GM19043 (cell line): Measurements from ENCODE around the gene SIAH2.

Experiments used
- ATAC-seq: cut with Tn5 transposase; IDR thresholded peaks from one replicate; pipeline ENCODE4 v1.9.1; 2021; ENCODE audit warnings: low read depth; ENCODE audit not compliant: unreplicated experiment

Gene SIAH2

GRCh38 chr3:150775001-150775599, 12.1 kb upstream of the SIAH2 start:
- ATAC-seq: no peak

- no peak for ATAC-seq
Observed at GRCh38 chr3:150773616-150774192, 10.7 kb upstream of the SIAH2 start.

- no peak for ATAC-seq
Observed at GRCh38 chr3:150771600-150771999, 8.6 kb upstream of the SIAH2 start.

GRCh38 chr3:150770681-150771080, 7.7 kb upstream of the SIAH2 start:
- no peak for ATAC-seq

- no peak for ATAC-seq
Observed at GRCh38 chr3:150766742-150767141, 3.8 kb upstream of the SIAH2 start.

DNA sequence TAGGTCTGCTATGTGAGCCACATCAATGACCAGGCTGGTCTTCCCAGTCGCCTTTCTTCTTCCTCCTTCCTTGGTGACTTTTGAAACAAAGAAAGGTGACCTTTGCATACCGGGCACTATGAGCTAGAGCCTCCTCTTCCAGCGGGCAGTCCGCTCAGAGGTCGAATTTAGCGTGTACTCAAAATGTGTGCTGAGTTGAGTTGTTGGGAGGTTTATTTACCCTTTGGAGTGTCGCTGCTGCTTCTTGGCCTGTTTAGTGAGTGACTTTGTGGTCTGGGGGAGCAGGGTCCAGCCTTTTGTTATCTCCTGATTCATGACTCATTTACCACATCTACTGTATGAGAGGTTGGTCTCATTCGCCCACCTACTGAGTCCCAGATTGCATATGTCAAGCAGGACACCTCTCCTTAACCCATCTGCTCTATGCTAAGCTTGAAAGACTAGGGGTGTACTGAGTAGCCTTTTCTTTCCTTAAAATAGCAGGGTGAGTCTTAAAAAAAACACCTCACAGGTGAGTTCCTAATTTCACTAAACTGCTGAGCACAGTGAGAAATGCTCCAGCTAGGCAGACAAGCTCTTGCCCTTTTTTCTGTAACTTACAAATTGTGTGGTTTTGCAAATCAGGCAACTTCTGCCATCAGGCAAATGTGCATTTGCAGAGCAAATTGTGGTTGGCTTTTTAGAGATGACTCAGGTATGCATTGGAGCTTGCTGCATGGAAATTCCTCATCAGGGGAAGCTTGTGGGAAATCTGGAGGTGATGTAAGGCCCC, 3.2 kb upstream of the SIAH2 start:
- peak; percentile 13 for ATAC-seq

DNA sequence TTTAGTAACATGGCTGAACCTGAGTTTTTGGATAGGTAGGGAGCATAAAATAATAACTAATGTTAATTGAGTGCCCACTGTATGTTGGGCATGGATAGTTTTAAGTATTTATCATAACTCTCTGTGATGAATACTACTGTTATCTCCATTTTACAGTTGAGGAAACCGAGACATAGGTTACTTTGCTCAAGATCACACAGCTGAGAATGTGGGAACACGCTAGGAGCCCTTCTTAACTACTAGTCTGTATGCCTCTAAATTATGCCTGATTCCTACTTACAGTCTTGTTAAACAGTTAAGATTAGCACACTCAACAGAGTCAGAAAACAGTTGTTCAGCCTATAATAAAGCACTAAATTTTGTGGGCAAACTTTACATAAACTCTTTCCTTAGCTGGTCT, 2.0 kb upstream of the SIAH2 start:
- no peak for ATAC-seq

DNA sequence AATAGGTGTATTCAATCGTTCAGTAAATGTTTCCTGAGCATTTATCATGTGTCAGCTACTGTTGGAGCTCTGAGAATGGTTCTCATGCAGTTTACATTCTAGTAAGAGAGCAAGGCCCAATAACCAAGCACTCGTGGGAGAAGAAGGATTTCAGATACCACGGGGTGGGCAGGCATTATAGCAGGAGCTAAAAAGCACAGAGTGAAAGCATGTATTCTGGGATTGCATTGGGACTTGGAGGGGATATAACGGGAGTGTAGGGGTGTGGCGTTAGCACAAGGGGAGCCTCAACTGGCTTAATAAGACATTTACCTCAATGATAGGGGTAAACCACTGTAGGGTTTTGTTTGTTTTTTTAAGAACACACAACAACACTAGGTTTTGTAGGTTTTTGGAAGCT, 1.6 kb upstream of the SIAH2 start:
- ATAC-seq: no peak

DNA sequence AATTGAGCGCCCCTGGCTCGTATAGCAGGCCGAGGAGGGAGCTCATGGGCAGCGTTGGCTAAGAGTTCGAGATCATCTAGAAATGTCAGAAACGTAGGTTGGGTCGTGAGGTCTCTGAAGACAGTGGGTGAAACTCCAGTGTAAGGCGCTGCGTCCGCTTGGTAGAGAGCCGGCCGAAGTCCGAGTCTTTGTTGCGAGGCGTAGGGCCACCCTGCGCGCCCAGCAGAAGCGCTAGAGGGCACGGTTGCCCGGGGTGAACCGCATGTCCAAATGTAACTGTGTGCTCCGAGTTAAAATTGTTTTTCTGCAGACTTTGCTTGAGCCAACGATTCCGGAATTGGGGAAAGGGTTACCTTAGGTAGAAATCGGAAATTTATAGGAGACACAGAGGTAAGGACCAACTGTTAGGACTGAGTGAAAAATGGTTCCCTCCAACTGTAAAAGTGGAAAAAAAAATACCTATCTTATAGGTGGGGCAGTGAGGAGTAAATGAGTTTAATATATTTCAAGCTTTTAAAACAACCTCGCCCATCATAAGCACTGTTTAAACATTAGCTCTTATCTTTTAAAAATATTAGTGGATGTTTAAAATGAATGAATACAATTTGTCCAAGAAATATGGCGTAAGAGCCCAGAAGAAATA, 993 bp upstream of the SIAH2 start:
- peak; percentile 9 for ATAC-seq

GRCh38 chr3:150762662-150763121, 277 bp downstream of the SIAH2 start:
- peak; percentile 0 for ATAC-seq

GRCh38 chr3:150761831-150762661, 923 bp downstream of the SIAH2 start:
- no peak for ATAC-seq

- ATAC-seq: peak; percentile 17
Observed at GRCh38 chr3:150760431-150761200, 2.4 kb downstream of the SIAH2 start.

- ATAC-seq: no peak
Observed at GRCh38 chr3:150759947-150760346, 3.0 kb downstream of the SIAH2 start.

DNA sequence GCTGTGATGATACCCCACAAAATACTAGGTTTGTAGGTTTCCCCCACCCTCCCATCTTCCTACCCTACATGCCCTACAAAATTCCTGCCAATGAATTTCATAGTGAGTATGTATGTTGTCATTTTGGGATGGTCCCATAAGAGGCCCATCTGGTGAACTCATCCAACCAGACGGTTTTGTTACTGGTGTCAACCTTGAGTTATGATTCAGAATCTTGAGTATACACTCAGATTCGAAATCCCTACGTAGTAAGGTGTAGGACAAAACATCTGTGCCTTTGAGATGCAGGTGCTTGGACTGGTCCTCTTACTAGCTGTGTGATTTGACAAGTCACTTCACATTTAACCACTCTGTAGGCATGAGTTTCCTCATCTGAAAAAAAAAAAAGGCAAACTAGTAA, 3.6 kb downstream of the SIAH2 start:
- no peak for ATAC-seq

DNA sequence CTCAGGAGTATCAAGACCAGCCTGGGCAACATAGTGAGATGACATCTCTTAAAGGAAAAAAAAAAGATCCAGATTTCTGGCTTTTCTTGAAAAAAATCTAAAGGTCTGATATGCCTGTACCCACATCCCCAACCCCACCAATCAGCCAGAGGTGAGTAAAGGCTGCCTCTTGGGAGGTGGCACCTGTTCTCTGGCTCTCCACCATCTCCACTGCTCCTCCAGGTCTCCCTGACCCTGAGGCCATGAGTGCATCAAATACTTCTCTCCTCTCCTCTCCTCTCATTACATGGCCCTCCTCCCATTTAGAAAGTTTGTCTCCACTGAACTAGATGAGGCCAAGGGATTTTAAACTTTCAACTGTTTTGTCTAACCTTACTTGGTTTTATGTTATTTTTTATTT, 5.2 kb downstream of the SIAH2 start:
- no peak for ATAC-seq

- no peak for ATAC-seq
Observed at GRCh38 chr3:150757364-150757763, 5.6 kb downstream of the SIAH2 start.

DNA sequence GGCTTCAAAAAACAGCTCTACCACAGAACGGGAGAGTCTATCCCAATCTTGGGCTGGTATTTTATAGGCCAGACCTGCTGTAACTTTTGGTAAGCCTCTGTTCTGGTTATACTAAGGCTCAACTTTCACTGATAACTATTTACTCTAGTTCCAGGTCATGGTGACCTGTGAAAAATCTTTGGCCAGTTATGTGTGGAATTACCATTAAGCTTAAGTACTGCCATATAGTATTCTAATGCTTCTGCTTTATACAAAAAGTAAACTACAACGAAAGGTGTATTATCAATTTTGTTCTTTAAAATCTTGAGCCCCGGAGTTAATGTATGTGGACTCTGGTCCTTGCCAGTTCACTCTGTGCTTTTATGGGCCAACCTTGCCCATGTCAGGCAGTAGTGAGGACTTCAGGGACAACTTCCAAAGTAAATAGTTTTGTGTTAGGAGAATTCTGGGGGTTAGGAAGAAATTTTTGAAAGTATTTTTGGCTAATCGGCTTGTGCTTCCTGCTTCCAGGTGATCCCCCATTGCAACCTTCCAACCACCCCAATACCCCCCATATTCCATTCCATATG, 6.4 kb downstream of the SIAH2 start:
- ATAC-seq: no peak

DNA sequence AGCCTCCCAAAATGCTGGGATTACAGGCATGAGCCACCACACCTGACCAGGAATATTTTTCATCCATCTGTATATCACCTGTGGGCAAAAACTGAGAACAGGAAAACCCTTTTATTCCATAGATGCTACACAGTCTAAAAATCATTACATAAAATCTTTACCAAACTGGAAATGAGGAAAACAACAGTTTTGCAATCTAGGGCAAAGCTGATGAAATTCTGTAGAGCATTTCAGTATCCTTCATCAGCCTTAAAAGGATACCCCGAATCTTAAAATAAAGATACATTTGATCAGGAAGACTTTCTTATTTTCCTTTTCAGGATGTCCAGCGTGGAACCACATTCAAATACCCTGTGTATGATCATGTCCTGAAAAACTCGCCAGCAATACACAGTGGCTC, 7.1 kb downstream of the SIAH2 start:
- ATAC-seq: no peak

DNA sequence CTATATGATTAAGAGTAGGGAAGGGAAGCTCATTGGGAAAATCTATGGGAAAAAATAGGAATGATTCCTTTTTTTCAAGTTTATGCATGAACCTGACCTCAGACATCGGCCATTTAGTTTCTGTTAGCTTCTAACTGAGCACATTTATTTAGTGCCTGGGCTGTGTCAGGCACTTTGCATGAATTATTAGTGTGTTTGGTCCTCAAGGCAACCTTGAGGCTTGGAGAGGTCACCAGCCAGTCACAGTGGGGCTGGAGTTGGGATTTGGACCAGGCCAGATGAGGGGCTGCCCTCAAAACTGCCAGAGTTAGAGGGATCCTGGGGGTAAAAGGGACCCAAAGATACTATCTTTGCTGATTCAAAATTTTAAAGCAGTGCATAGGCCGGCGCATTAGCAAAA, 8.1 kb downstream of the SIAH2 start:
- no peak for ATAC-seq
